Sigmoid colon (tissue), 7 donors: ENCODE data around the gene FTO. TPM values are rescaled to one million over a fixed set of nuclear protein-coding genes. Genes with fewer than 3 reads are reported as not detected.
"Not testable (repeated sequence)": the region's sequence is repeated elsewhere in the genome, so short reads cannot be mapped to it uniquely, and the experiment has no call there.

Experiments used
- DNase-seq: peaks from one replicate; pipeline ENCODE4 v3.0.0-alpha.2; 2019
- H3K27ac ChIP-seq, 4 donors: fragments of 200-600 bp; sonication (generic); one replicate each; pipeline ENCODE4 v1.5.1; 2016 to 2019; ENCODE audit warnings: mild to moderate bottlenecking in 1 of 4
- H3K27me3 ChIP-seq, 3 donors: fragments of 200-600 bp; sonication (generic); one replicate each; pipeline ENCODE4 v1.5.1; 2019; ENCODE audit warnings: mild to moderate bottlenecking in 1 of 3
- H3K36me3 ChIP-seq, 4 donors: fragments of 200-600 bp; sonication (generic); one replicate each; pipeline ENCODE4 v1.5.1; 2016 to 2019
- H3K4me1 ChIP-seq, 4 donors: fragments of 200-600 bp; sonication (generic); one replicate each; pipeline ENCODE4 v1.5.1; 2017 to 2019
- H3K4me3 ChIP-seq, 4 donors: fragments of 200-600 bp; sonication (generic); one replicate each; pipeline ENCODE4 v1.5.1; 2017 to 2019; ENCODE audit warnings: mild to moderate bottlenecking in 2 of 4, moderate library complexity in 1 of 4
- H3K9me3 ChIP-seq, 4 donors: fragments of 200-600 bp in 3 of 4; sonication (generic) in 3 of 4; one replicate each; pipeline versions ENCODE4 v1.5.1 to v1.6.1; 2013 to 2019
- EP300 ChIP-seq, 4 donors: sonication (generic); formaldehyde crosslinking; IDR thresholded peaks; one replicate each; pipeline ENCODE4 v1.6.1; 2017; ENCODE audit warnings: antibody characterized with exemption in 4 of 4
- POLR2A ChIP-seq, 2 donors: fragments of 450-650 bp; IDR thresholded peaks; one replicate each; pipeline ENCODE4 v1.6.1; 2016; ENCODE audit warnings: antibody characterized with exemption in 2 of 2, mild to moderate bottlenecking in 2 of 2, moderate library complexity in 2 of 2
- POLR2AphosphoS5 ChIP-seq, 4 donors: sonication (generic); formaldehyde crosslinking; IDR thresholded peaks; one replicate each; pipeline ENCODE4 v1.6.1; 2017; ENCODE audit warnings: antibody characterized with exemption in 4 of 4
- WGBS, 2 donors: extraction: QIAGEN DNeasy Blood & Tissue Kit; methylation state at CpG; one replicate each; pipeline ENCODE4 v1.1.7; 2013; 5-methylcytosine and 5-hydroxymethylcytosine counted together
- intact Hi-C: fragments of 100-400 bp; cut with DNase I; formaldehyde crosslinking; loops from one replicate; pipeline ENCODE4 v1.15.1; 2023
- polyA plus RNA-seq, 3 donors: library from polyadenylated mRNA; stranded (reverse); fragments of 200-250 nt; gene quantifications; one replicate each; pipeline ENCODE4 v1.2.3, GENCODE V29; 2013
- total RNA-seq, 4 donors: library from RNA; depleted of rRNA; stranded (reverse); fragments of >200 nt; gene quantifications; one replicate each; pipeline ENCODE4 v1.1.0, GENCODE V29; 2016
- TF ChIP-seq, protein P1 (sequence below), 4 experiments: fragments of 450-650 bp in 3 of 4; fragments of 200-600 bp in 1 of 4; IDR thresholded peaks; one replicate each; pipeline ENCODE4 v1.5.1; 2016 to 2019; ENCODE audit warnings: antibody characterized with exemption in 4 of 4, mild to moderate bottlenecking in 3 of 4, moderate library complexity in 2 of 4
- donor health status: healthy with polysubstance abuse.
- donor health status: Bipolar disorder and iron deficiency.
- donor health status: healthy.

FTO gene
- total and polyA plus RNA-seq, 7 donors = 9.9 to 97.2 (median 77.8) TPM

DNA sequence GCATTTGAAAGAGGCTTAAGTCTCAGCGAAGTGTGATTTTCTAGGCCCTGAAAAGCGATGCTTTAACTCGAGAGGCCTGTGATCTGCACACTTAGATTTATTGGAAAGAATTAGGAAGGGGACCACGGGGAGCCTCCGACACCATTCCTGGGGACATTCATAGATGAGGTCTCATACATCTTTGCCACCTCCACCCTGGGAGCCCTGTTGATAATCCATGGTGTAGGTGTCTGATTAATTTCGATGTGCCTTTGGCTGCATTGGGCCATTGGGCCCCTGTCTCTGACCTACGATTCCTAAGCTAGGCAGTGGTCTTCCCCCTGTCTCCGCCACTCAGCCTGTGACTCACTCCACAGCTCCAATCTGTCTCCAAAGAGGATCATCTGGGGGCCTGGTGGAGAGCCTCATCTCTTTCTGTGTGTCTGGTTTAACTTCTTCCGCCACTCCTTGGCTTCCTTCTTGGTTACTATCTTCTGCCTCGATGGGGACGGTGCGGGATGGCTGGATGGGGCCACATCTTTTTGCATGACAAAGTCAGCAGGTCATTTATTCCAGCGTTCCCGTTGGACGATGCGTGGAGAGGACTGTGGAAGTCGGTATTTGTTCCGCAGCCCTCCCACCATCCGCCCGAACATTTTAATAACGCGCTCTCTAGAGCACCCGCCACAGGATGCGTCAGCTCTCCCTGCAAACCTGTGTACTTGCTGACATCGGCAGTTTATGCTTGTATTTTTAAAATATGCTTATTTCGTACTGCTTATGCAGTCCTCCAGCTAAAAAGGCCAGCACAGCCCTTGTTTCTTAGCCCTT is 473.3 kb downstream of the FTO start:
- Histone ChIP-seq H3K4me3 (no peak overlapping the region), H3K27me3 (peaks cover 0 to 22% (median 5%) of the 10 kb centered on the region in 3 donors), H3K9me3 (no peaks in the 10 kb centered on the region), H3K27ac (no peak overlapping the region), H3K36me3 (no peaks in the 10 kb centered on the region), H3K4me1 (peaks cover 0 to 13% (median 8%) of the 10 kb centered on the region in 4 donors)
- WGBS, 2 donors = 94 to 95% methylated on average over 26 of the region's 26 CpGs
- TF ChIP-seq POLR2A (IDR thresholded peaks at IDR 0.05) (no peak), POLR2AphosphoS5 (IDR thresholded peaks at IDR 0.05) (no peak)
- TF ChIP-seq, protein P1, sequence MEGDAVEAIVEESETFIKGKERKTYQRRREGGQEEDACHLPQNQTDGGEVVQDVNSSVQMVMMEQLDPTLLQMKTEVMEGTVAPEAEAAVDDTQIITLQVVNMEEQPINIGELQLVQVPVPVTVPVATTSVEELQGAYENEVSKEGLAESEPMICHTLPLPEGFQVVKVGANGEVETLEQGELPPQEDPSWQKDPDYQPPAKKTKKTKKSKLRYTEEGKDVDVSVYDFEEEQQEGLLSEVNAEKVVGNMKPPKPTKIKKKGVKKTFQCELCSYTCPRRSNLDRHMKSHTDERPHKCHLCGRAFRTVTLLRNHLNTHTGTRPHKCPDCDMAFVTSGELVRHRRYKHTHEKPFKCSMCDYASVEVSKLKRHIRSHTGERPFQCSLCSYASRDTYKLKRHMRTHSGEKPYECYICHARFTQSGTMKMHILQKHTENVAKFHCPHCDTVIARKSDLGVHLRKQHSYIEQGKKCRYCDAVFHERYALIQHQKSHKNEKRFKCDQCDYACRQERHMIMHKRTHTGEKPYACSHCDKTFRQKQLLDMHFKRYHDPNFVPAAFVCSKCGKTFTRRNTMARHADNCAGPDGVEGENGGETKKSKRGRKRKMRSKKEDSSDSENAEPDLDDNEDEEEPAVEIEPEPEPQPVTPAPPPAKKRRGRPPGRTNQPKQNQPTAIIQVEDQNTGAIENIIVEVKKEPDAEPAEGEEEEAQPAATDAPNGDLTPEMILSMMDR (IDR thresholded peaks at IDR 0.05) = no peak
- intact Hi-C loops = no loop called here
- peak; percentile 5 for DNase-seq

- TF ChIP-seq, protein P1 (IDR thresholded peaks at IDR 0.05) = no peak
- TF ChIP-seq POLR2AphosphoS5 (IDR thresholded peaks at IDR 0.05) (no peak), EP300 (IDR thresholded peaks at IDR 0.05) (no peak), POLR2A (IDR thresholded peaks at IDR 0.05) (no peak)
- Histone ChIP-seq H3K27ac (no peak overlapping the region), H3K4me3 (no peak overlapping the region), H3K9me3 (no peaks in the 10 kb centered on the region), H3K36me3 (no peaks in the 10 kb centered on the region), H3K4me1 (peaks cover 0 to 13% (median 7%) of the 10 kb centered on the region in 4 donors), H3K27me3 (peaks cover 0 to 16% (median 5%) of the 10 kb centered on the region in 3 donors)
- WGBS, 2 donors = 80 to 83% methylated on average over 11 of the region's 11 CpGs
- intact Hi-C loops = no loop called here
- DNase-seq = no peak
Observed at GRCh38 chr16:54177862-54178477, 474.0 kb downstream of the FTO start.

DNA sequence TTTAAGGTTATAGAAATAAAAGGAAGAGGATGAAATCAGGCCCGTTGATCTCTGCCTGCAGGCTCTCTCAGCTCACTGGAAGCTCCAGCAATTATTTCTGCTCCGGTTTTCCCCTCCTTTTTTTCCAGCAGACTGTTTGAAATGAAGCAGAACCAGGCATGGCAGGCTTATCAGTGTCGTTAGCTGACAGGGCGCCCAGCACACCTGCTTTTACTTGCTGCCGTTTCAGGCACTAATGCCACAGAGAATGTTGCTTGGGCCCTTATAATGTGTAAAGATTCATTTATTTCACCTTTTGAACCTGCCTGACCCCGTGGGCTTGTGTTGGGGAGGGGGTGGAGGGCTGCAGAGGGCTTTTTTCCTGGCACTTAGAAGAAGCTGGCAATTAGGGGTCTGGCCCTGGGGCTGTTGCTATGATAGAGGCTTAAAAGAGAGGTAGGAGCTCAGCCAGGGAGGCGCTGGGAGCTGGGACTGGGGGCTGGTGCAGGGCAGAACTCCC is 474.6 kb downstream of the FTO start:
- no peak for DNase-seq
- H3K9me3 ChIP-seq = no peaks in the 10 kb centered on the region
- no peaks in the 10 kb centered on the region for H3K36me3 ChIP-seq
- WGBS, 2 donors = 25 to 41% methylated on average over 7 of the region's 7 CpGs
- TF ChIP-seq POLR2A (IDR thresholded peaks at IDR 0.05) = no peak
- TF ChIP-seq POLR2AphosphoS5 (IDR thresholded peaks at IDR 0.05) = peak in 1 of 4 donors; percentile 17
- TF ChIP-seq EP300 (IDR thresholded peaks at IDR 0.05) = no peak
- intact Hi-C loops = no loop called here
- peaks cover 0 to 16% (median 5%) of the 10 kb centered on the region in 3 donors for H3K27me3 ChIP-seq
- H3K4me3 ChIP-seq = no peak overlapping the region
- peaks cover 0 to 13% (median 7%) of the 10 kb centered on the region in 4 donors for H3K4me1 ChIP-seq
- no peak overlapping the region for H3K27ac ChIP-seq

GRCh38 chr16:54180421-54181359 is 476.7 kb downstream of the FTO start:
- Histone ChIP-seq H3K4me1 (peaks cover 0 to 13% (median 7%) of the 10 kb centered on the region in 4 donors), H3K4me3 (no peak overlapping the region), H3K9me3 (no peaks in the 10 kb centered on the region), H3K36me3 (no peaks in the 10 kb centered on the region), H3K27ac (no peak overlapping the region), H3K27me3 (peaks cover 0 to 1% (median 0%) of the 10 kb centered on the region in 3 donors)
- TF ChIP-seq POLR2A (IDR thresholded peaks at IDR 0.05) (no peak), POLR2AphosphoS5 (IDR thresholded peaks at IDR 0.05) (no peak), EP300 (IDR thresholded peaks at IDR 0.05) (no peak)
- TF ChIP-seq, protein P1 (IDR thresholded peaks at IDR 0.05) = no peak
- intact Hi-C loops = no loop called here
- WGBS, 2 donors = 59 to 95% methylated on average over 3 of the region's 3 CpGs
- DNase-seq = no peak

DNA sequence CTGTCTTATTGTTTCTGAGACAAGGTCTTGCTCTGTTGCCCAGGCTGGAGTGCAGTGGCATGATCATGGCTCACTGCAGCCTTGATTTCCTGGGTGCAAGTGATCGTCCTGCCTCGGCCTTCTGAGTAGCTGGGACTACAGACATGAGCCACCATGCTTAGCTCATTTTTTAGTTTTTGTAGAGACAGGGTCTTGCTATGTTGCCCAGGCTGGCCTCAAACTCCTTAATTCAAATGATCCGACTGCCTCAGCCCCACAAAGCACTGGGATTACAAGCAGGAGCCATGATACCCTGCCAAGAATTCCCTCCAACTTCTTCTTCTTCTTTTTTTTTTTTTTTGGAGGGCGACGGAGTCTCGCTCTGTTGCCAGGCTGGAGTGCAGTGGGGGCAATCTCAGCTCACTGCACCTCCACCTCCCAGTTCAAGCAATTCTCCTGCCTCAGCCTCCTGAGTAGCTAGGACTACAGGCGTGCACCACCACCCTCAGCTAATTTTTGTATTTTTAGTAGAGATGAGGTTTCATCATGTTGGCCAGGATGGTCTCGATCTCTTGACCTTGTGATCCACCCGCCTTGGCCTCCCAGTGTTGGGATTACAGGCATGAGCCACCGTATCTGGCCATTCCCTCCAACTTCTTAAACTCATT is 477.9 kb downstream of the FTO start:
- WGBS, 2 donors = 94 to 95% methylated on average over 10 of the region's 10 CpGs
- H3K4me3 ChIP-seq, H3K36me3 ChIP-seq, H3K9me3 ChIP-seq, DNase-seq, intact Hi-C loops, H3K27ac ChIP-seq, H3K27me3 ChIP-seq: not testable (repeated sequence)
- H3K4me1 ChIP-seq = peaks cover 0 to 13% (median 7%) of the 10 kb centered on the region in 4 donors
